Measurements from ENCODE around the gene BNC2. TPM values are rescaled to one million over a fixed set of nuclear protein-coding genes. Genes with fewer than 3 reads are reported as not detected.

BNC2 gene
- total and polyA plus RNA-seq, 2 of the 13 experiments (the other 11 are each of a cell fraction or from before 2014, with no cell fraction given) = not detected

GRCh38 chr9:16888594-16888993, 18.1 kb upstream of the BNC2 start (continued):
- TF ChIP-seq MYPOP (CRISPR knock-in tag; IDR thresholded peaks at IDR 0.05) = no peak
- TF ChIP-seq HNRNPUL1 (IDR thresholded peaks at IDR 0.05; ENCODE audit: low read depth, low read length) = no peak
- no peak for TF ChIP-seq NRL (CRISPR knock-in tag; IDR thresholded peaks at IDR 0.05; ENCODE audit: borderline replicate concordance)

GRCh38 chr9:16885931-16886330, 15.5 kb upstream of the BNC2 start:
- TF ChIP-seq NBN (conservative IDR thresholded peaks at IDR 0.05) = no peak
- ATAC-seq (no peak), FAIRE-seq (no peak), DNase-seq (ENCODE audit: low spot score) (no peak)
- intact Hi-C loops (cut with micrococcal nuclease; ENCODE audit: unreplicated experiment) = no loop called here
- Histone ChIP-seq H4K20me1 (ENCODE audit: insufficient read depth, low read length) (no peaks in the 10 kb centered on the region), H3K4me2 (ENCODE audit: low read depth, low read length) (no peak overlapping the region), H2AFZ (ENCODE audit: low read length) (no peak overlapping the region), H3K36me3 (replicated peaks in 1 of 2; ENCODE audit: control insufficient read depth in 1 of 2, insufficient read depth in 2 of 2, low read length in 2 of 2) (no peaks in the 10 kb centered on the region), H3K79me2 (ENCODE audit: insufficient read depth, low read length) (no peaks in the 10 kb centered on the region), H3K27ac (ENCODE audit: extremely low read length, insufficient read depth, low read length) (no peak overlapping the region), H3K9ac (ENCODE audit: insufficient read depth, low read depth, low read length) (no peak overlapping the region), H3K27me3 (ENCODE audit: control insufficient read depth in 1 of 2, insufficient read depth in 2 of 2, low read length in 2 of 2) (no peaks in the 10 kb centered on the region), H3K4me3 (replicated peaks in 1 of 3; ENCODE audit: insufficient read depth in 1 of 3, low read depth in 2 of 3, low read length in 3 of 3) (no peak overlapping the region), H3K9me3 (ENCODE audit: low read length) (no peaks in the 10 kb centered on the region), H3K4me1 (ENCODE audit: insufficient read depth, low read length) (no peaks in the 10 kb centered on the region)
- ChIA-PET CTCF (ENCODE audit: low intra/inter-chr PET ratio, low total read pairs) (no interaction called here), POLR2A (no interaction called here)
- in situ Hi-C loops (cut with HindIII; ENCODE audit: extremely low pct_ligation_motif_present, low pct_unique_long_range_greater_than_20kb) = no loop called here
- 20% methylated on average over 4 of the region's 4 CpGs for WGBS (ENCODE audit: low lambda C conversion rate)
- BruUV-seq (replicated peaks) = no TSS peak

- ATAC-seq = no peak
- POLR2A ChIA-PET = no interaction called here
- 18% methylated on average over 5 of the region's 5 CpGs for WGBS (ENCODE audit: low lambda C conversion rate)
- intact Hi-C loops (cut with micrococcal nuclease; ENCODE audit: unreplicated experiment) (no loop called here), in situ Hi-C loops (cut with HindIII; ENCODE audit: extremely low pct_ligation_motif_present, low pct_unique_long_range_greater_than_20kb) (no loop called here)
- BruUV-seq (replicated peaks) = no TSS peak
- no peaks in the 10 kb centered on the region for H3K9me3 ChIP-seq (ENCODE audit: low read length)
- H3K27me3 ChIP-seq (ENCODE audit: control insufficient read depth in 1 of 2, insufficient read depth in 2 of 2, low read length in 2 of 2) = no peaks in the 10 kb centered on the region
- H3K27ac ChIP-seq (ENCODE audit: extremely low read length, insufficient read depth, low read length) = no peak overlapping the region
- no peak overlapping the region for H3K4me3 ChIP-seq (replicated peaks in 1 of 3; ENCODE audit: insufficient read depth in 1 of 3, low read depth in 2 of 3, low read length in 3 of 3)
- no peak overlapping the region for H3K4me2 ChIP-seq (ENCODE audit: low read depth, low read length)
- DNase-seq (ENCODE audit: low spot score) = no peak
- TF ChIP-seq ELF3 (CRISPR knock-in tag; IDR thresholded peaks at IDR 0.05) (no peak), MLLT10 (CRISPR knock-in tag; IDR thresholded peaks at IDR 0.05) (no peak), ZFP37 (CRISPR knock-in tag; IDR thresholded peaks at IDR 0.05; ENCODE audit: borderline replicate concordance) (no peak), PATZ1 (CRISPR knock-in tag; IDR thresholded peaks at IDR 0.05) (no peak), BHLHE40 (IDR thresholded peaks at IDR 0.05; ENCODE audit: low read length) (no peak), FOXP1 (IDR thresholded peaks at IDR 0.05) (no peak), FOXP1 (CRISPR knock-in tag; IDR thresholded peaks at IDR 0.05) (no peak)
- CTCF ChIA-PET (ENCODE audit: low intra/inter-chr PET ratio, low total read pairs) = no interaction called here
- H3K4me1 ChIP-seq (ENCODE audit: insufficient read depth, low read length) = no peaks in the 10 kb centered on the region
- no peaks in the 10 kb centered on the region for H3K79me2 ChIP-seq (ENCODE audit: insufficient read depth, low read length)
- no peak overlapping the region for H2AFZ ChIP-seq (ENCODE audit: low read length)
- FAIRE-seq = no peak
- H3K36me3 ChIP-seq (replicated peaks in 1 of 2; ENCODE audit: control insufficient read depth in 1 of 2, insufficient read depth in 2 of 2, low read length in 2 of 2) = no peaks in the 10 kb centered on the region
- no peak overlapping the region for H3K9ac ChIP-seq (ENCODE audit: insufficient read depth, low read depth, low read length)
- no peaks in the 10 kb centered on the region for H4K20me1 ChIP-seq (ENCODE audit: insufficient read depth, low read length)
These were observed 14.6 kb upstream of the BNC2 start for GRCh38 chr9:16884952-16885513.
